ENCODE results near the gene MPP3.
A peak's percentile ranks its signal among the peaks of the same experiment; 100 is the strongest.
"Not testable (repeated sequence)": the region's sequence is repeated elsewhere in the genome, so short reads cannot be mapped to it uniquely, and the experiment has no call there.

The MPP3 gene, protein sequence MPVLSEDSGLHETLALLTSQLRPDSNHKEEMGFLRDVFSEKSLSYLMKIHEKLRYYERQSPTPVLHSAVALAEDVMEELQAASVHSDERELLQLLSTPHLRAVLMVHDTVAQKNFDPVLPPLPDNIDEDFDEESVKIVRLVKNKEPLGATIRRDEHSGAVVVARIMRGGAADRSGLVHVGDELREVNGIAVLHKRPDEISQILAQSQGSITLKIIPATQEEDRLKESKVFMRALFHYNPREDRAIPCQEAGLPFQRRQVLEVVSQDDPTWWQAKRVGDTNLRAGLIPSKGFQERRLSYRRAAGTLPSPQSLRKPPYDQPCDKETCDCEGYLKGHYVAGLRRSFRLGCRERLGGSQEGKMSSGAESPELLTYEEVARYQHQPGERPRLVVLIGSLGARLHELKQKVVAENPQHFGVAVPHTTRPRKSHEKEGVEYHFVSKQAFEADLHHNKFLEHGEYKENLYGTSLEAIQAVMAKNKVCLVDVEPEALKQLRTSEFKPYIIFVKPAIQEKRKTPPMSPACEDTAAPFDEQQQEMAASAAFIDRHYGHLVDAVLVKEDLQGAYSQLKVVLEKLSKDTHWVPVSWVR

DNA sequence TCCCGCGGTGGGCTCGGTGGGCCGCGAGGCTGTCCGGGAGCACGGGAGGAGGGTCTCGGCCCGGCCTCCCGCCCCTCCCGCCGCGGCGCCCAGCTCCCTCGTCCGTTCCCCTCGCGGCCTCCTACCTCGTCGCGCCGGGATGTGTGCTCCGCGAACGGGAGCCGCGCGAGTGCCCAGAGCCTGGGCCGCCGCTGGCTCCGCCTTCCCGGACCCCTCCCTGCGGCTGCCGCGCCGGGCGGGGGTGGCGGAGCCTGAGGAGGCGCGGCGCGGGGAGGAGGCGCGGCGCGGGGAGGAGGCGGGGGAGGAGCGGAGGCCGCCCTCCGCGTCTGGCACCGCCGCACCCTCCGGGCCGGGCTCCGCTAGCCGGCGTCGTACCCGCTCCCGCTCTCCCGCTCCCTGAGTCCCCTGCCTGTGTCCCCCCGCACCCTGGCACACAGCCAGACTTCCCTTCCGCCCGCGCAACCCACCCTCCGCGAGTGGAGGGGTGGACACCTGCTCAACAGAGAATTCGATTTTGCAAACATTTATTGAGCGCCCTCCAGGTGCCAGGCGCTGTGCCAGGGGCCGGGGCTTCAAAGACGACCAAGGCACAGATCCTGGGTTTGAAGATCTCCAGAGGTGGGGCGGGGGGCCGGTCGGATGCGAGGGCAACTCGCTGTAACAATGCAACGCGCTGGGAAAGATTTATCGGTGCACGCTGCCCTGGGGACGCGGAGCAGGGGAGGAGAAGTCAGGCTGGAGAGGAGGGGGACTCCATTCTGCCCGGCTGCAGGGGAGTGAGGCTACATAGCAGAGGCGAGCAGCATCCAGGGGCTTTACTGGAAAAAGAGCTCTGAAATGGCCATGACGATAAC, at the start of gene MPP3:
Gene MPP3, minus strand, starts transcription at position 171 of the 854 bp plus-strand sequence. CDS start 1,240 bp downstream, outside the sequence.
- peak; percentile 78 for DNase-seq

DNA sequence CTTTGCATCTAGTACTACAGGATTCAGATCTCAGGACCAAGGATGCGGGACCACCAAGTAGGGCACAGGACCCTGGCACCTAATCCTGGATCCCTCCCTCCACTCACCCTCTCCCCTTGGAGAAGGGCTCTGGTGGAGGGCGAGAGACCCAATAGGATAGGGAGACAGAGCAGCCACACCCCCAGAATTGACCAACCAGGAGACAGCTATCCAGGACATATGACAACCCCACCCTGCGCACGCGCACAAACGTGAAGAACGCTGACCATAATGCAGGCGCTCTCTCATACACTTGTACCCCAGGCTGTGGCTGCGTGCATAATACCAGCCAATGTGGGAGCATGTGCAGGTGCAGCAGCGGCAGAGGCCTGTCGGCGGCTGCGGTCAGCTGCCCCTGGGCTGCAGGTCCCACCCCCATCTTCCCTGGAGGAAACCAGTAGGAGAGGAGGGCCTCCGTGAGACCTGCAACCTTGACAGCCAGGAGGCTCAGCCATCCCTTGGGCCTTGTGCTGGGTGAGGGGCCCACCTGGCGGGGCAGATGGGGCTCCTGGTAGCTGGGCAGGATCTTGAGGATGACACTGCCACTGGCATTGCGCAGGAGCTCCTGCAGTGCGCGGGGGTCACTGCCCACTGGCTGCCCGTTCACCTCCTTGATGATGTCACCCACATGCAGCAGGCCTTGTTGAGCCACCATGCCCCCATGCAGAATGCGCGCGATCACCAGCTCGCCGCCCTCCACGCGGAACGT, 49.0 kb upstream of the MPP3 start:
- DNase-seq, result no peak

DNA sequence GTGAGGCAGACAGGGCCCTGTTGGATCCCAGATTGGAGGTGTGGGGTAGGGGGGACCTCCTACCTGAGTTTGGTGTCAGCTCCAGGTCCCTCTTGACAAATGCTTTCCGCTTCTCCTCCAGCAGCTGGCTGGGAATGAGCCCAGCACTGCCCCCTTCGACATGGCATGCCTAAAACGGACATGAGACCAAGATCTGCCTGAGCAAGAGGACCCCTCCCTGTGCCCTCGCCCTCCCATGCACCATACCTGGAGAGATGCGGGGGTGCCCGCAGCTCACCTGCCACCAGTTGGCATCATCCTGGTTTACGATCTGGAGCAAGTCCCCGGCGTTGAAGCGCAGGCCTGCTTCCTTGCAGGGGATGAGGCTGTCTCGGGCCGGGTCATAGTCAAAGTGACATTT, 48.2 kb upstream of the MPP3 start:
- no peak for DNase-seq

DNA sequence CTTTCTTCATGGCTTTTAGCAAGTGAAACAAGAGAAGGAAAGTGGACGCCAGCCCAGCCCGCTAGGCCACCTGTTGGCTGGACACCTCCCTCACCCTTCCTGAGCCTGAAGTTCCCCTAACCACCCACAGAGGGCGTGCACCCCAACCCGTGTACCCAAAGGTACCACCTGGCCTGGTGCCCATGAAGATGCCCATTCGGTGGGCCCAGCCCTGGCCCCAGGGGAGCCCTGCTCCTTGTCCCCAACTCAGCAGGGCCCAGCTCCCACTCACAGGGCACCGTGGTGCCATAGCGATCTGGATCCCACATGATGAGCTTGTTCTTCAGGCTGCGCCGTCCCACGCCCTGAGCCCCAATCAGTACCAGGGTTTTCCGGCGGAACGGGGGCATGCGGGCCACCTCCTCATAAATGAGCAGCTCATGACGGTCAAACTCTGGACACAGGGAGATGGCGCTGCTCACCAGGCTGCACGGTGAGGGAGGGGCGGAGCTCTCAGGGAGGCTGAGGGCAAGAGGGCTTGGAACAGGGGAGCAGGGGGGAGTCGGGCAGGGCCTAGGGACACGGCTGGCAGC, 47.6 kb upstream of the MPP3 start:
- peak; percentile 55 for DNase-seq

DNA sequence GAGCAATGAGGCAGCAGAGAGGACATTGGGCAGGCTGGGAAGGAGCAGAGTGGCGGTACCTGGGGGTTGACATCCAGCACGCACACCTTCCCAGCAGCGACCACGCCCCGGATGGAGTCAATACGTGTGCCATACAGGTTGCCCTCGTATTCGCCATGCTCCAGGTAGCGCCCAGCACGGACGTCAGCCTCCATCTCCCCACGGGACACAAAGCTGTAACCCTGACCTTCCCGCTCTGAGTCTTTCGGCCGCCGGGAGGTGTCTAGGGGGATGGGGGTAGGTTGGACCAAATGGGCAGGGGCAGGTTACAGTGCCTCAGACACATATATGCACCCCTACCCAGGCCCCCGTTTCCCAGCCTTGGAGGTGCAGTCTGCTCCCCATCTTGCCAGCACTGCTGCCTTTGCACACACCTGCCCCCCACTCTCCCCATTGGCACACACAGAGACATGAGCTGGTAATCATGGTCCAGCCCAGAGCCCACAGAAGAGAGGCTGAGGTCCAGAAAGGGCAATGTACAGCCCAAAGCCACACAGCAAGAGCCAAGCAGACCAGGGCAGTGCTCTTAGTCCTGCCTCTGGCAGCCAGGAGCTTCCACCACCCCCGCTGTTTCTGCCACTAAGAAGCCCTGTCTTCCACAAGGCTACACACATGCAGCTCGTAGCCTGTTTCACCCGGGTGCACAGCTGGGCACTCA, 46.9 kb upstream of the MPP3 start:
- no peak for DNase-seq

DNA sequence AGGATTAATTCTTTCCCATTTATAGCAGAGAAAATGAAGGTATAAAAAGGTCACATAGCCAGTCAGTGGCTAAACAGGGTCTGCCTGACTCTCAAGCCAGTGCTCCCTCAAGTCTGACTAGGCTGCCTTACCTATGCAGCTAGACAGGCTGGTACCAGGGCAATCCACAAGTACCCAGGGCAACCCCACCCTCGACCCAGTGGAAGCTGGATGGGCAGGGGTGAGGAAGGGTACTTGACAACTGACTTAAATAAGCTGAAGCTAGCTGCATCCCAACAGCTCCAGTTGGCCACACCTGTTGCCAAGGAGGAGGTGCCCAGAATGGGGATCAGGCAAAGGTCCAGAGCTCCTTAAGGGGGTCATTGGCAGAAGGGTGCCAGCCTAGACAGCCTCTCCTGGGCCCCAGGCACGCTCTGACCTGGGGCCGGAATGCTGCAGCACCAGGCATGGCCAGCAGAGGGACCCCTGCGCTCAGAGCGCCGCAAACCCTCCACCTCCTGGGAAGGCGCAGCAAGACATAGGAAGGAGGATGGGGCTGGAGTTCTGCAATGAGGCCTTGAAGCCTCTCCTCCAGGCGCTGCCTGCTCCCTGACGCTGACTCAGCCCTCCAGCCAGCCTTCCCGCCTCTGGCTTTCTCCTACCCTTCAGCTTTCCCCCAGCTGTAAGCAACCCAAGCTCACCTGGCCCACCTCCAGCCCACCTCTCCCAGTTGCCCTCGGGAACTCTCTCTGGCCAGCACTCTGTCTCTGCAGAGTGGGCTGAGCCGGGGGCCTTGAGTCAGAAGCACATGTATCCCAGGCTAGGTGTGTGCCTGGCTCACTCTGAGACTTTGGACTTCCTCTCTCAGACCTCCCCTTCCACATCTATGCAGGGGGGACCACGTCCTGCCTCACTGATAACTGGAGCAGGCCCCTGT, 45.6 kb upstream of the MPP3 start:
- peak; percentile 79 for DNase-seq

DNA sequence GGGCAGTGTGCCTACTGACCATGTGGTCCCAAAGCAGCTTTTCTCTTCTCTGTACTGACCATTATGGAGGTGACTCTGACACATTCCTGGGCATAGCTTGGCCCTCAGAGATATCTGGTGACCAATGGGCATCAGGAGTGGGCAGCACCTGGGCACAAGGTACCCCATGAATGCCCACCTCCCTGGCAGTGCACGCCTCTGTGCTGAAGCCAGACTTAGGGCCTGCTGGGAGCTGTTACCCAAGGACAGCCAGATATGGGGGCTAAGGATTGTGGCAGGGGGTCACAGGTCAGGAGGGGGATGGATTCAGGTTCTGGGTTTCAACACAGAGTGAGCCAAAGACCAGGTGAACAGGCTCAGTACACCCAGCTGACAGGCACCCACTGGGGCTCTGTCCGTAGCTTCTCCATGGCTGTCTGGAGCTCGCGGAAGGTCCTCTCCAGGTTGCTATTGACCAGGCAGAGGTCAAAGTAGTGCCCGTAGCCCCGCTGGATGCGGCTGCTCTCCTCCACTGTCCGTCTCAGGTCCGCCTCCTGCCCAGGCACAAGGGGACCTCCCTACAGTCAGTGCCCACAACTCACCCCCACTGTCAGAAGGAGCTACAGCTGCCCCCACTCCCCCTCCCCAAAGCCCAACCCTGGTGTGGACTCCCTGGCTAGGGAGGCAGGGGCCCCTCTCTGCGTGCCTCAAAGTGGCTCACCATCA, 44.7 kb upstream of the MPP3 start:
- no peak for DNase-seq

DNA sequence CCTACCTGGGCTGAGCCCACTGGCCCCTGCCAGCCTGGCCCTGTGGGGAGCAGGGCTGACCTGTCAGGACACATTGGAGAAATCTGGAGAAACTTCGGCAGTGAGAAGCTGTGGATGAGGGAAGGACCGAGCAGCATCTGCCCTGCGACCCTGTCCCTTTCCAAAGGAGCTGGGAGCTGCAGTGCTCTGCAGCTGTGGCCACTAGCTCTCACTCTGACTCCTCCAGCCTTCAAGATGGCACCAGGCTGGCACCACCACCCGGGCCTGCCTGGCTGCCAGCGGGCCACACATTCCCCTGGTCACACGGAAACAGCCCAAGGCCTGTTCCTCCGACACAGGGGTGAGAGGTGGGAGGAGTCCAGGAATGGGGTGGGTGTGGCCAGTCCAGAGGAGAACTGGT, 44.1 kb upstream of the MPP3 start:
- no peak for DNase-seq

DNA sequence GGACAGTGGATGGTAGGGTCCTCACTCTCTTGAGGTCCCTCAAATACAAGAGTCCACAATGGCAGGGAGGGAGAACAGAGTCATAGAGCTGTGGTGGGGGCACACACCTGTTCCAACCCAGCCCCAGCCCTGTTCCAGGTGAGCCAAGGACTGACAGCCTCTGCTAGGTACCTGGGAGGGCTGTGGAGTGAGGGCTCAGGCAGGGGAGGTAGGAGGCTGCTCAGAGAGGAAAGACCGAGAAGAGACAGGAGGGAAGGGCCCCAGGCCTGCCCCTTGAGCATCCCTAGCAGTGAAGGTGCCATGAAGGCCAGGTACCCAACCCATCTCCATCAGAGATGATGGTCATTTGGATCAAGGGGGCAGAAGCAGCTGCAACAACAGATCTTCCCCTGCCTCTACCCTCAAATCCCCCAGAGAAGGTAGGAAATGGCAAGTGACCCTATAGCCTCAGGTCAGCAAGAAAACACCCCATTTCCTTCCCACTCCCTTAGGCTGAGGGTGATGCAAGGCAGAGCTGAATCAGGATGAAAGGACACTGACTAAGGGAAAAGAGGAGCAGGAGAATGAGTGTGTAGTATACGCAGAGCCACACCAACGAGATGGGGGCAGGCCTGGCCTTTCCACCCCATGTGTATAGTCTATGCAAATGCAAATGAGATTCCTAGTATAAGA, 42.7 kb upstream of the MPP3 start:
- DNase-seq, result no peak

DNA sequence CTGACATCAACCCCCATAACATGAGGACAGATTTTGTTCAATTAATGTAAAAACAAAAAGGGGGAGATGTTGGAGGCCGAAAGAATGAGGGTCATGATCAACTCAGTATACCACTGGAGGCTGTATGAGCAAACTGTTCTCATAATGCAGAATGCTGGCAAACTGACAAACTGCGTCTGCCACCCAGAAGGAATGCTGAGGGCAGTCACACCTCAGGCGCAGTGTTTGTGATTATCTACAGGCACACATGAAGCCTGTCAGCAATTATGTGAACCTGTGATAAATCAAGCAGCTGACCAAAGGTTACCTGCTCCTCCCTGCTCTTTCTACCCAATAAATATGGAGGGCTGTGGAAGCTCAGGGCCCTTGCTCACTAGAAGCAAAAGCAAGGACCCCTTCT, 41.3 kb upstream of the MPP3 start:
- no peak for DNase-seq

DNA sequence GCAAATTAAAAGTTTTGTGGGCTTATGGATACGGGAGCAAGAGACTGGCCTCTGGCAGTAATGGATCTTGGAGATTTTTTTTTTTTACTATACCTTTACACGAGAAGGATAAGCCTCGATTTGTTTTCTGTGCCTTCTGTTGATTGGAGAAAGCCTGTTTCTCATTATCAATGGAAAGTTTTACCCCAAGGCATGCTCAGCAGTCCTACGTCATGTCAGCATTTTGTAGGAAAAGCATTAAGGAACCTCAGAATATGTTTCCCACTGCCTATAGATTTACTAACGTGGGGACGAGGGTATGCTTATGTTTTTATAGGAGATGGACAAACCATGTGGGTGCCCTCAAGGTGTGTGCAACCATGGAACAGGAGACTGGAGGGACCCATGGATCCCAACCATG, 40.9 kb upstream of the MPP3 start:
- DNase-seq, result no peak

DNA sequence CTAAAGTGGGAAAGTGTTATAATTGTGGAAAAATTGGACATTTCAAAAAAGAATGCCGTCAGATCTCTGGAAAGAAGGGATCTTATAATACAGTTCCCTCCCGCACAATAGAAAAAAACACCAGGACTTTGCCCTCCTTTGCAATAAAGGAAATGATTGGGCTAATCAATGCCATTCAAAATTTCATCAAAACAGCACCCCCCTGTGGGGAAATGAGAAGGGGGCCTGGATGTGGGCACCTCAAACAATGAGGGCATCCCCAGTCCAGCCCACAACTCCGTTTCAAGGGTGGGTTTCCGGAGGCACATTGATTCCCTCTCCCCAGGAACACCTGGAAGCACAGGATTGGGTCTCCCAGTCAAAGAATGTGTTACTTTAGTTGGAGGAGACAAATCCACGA, 40.1 kb upstream of the MPP3 start:
- no peak for DNase-seq

DNA sequence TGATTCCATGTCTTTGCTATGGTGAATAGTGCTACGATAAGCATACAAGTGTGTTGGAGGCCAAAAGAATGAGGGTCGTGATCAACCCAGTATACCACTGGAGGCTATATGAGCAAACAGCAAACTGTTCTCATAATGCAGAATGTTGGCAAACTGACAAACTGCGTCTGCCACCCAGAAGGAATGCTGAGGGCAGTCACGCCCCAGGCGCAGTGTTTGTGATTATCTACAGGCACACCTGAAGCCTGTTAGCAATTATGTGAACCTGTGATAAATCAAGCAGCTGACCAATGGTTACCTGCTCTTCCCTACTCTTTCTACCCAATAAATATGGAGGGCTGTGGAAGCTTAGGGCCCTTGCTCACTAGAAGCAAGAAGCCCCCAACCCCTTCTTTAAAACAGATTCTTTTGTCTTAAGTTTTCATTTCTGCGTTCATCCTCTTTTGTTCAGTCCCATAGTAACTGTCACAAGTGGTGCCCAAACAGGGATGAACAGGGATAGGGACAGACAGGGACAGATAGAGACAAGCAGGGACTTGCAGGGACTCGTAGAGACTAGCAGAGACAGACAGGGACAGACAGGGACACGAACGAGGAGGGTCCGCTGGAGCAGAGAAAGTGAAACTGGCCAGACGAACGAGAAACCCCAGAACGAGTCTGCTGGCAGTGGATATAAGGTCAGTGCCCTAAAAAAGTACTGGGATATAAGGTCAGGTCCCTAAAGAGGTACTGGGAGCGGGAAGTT, 39.2 kb upstream of the MPP3 start:
- no peak for DNase-seq

DNA sequence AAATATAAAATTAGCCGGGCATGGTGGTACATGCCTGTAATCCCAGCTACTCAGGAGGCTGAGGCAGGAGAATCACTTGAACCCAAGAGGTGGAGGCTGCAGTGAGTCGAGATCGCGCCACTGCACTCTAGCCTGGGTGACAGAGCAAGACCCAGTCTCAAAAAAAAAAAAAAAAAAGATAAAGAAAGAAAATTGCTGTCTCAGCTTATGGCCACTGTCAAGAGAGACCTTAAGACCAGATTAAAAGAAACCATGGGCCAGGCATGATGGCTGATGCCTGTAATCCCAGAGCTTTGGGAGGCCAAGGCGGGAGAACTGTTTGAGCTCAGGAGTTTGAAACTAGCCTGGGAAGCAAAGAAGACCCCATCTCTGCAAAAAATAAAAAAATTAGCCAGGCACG, 36.1 kb upstream of the MPP3 start:
- DNase-seq, result not testable (repeated sequence)

DNA sequence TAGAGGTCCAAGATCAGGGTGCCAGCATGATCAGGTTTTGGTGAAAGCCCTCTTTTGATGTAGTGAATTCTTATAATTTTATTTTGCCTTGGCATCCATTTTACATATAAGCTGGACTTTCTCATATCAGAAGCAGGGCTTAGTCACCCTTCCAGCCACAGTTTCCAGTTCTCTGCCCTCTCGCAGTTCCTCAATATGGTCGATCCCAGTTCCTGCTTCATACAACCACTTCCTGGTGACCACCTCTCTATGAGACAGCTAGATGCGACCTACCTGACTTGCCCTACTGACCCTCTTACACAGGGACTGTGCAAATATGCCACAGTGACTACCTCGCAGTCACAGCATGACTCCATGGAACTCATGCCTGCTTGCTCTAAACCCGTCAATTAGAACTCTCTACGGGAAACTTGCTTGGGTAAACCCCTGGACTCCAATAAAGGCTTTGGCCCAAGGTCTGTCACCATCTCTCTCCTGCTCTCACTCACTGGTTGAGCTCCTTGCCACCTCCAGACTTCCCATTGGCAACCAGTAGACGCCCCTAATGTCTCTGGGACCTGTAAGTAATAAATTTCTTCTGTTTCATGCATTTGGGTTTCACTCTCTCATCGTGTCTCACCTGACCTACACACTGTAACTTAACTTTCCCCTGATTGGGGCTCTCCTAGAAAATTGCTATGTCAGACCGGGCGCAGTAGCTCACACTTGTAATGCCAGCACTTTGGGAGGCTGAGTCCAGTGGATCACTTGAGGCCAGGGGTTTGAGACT, 35.5 kb upstream of the MPP3 start:
- DNase-seq, result no peak

DNA sequence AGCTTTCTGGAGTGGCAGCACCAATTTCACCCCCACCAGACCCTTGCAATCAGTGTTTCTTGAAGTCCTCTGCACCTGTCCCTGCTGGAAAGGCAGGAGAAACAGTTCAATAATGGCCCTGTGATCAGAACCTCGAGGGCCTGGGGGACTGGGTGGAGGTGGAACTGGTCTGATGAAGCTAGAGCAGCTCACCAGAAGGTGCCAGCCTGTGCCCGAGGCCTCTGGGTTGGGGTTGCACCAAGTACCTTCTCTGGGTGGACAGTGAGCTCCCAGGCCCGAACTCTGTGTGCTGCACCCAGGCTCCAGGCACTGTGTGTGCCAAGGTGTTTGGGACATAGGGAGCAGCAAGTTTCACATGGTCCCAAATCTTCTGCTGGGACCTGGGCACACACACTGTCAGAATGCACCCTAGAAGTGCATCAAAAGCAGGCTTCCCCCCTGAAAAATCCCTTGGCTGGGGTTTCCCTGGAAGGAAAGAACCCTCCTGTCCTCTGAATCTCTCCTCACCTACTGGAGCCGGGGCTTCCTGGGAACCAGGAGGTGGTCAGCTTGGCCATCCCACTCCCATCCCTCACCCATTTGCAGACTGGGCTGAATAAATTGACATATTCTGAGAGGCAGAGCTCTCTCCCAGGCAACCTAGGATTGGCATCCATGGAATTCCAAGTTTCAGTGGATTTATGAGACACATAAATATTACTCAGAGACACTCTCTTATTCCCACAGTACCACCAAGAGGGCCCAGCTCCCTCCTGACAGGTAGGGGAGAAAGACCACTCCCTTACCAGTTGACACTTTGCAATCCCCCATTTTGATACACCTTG, 31.4 kb upstream of the MPP3 start:
- no peak for DNase-seq

DNA sequence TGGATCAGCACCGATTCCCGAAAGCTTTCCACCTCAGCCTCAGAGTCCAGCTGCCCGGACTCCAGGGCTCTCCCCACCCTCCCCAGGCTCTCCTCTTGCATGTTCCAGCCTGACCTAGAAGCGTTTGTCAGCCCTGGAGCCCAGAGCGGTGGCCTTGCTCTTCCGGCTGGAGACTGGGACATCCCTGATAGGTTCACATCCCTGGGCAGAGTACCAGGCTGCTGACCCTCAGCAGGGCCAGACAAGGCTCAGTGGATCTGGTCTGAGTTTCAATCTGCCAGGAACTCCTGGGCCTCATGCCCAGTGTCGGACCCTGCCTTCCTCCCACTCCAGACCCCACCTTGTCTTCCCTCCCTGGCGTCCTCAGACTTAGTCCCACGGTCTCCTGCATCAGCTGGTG, 29.0 kb upstream of the MPP3 start:
- no peak for DNase-seq

Data from hematopoietic multipotent progenitor cell treated with erythropoietin and hydrocortisone succinate and interleukin-3 and kit ligand, for 6 days (in vitro differentiated cells).